ENCODE data around the gene PPT2.

- TF ChIP-seq CTCF (conservative IDR thresholded peaks at IDR 0.05; ENCODE audit: low read length) (no peak), EZH2phosphoT487 (IDR thresholded peaks at IDR 0.05; ENCODE audit: borderline replicate concordance) (no peak)
Measured at GRCh38 chr6:32112431-32112980, 41.4 kb upstream of the PPT2 start.
